Raji (cell line): ENCODE results near the gene EMID1.

ENCODE experiments used
- POLR2A ChIP-seq: IDR thresholded peaks from 2 replicates; pipeline ENCODE4 v1.6.1; 2011; ENCODE audit warnings: low read depth, low read length, control low read depth; ENCODE audit not compliant: insufficient read depth

The EMID1 gene

DNA sequence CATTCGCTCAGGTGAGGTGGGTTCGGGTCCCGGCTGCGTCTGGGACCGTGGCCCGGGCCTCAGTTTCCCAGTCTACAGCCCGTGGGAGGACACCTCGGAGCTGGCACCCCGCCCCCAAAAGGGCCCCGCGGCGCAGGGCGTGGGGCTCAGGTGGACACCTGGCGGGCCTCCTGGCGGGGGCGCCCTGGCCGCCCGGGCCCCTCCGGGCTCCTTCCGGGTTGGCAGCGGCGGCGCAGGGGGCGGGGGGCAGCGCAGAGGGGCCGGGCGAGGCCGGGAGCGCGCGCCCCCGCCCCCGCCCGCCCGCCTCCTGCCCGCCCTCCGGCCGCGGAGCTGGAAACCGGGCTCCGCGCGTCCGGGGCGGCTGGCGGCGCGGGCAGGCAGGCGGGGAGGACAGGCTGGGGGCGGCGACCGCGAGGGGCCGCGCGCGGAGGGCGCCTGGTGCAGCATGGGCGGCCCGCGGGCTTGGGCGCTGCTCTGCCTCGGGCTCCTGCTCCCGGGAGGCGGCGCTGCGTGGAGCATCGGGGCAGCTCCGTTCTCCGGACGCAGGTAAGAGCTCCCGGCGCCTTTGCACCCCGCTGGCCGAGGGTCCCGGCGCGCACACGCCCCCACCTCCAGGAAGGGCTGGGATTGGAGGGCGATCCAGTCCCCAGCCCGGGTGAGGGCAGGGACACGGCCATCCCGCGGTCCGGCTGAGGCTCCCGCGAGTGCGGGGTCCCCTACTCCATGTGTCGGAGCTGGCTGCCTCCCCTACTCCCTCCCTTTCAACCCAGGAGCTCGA is at the start of gene EMID1:
Gene EMID1 (plus strand): TSS at position 303 of the 778 bp plus-strand sequence. CDS start 143 bp downstream, at position 446.
- no peak for TF ChIP-seq POLR2A

DNA sequence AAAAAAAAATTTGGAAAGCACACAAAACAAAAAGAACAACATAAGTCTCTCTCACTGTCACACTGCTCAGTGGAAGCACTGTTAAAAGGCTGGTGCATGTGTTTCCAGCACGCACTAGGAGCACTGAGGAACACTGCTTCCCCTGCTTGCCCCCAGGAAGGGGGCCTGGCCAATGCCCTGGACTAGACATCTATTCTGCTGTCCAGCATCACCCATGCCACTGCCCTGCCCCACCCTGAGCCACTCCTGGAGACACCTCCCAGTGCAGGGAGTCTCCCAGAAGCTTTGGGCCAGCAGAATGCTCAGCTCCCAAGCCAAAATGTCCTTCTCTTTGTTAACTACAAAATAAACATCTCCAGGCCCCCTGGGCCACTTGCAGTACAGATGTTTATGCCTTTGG is 49.7 kb upstream of the EMID1 start:
- TF ChIP-seq POLR2A: no peak

DNA sequence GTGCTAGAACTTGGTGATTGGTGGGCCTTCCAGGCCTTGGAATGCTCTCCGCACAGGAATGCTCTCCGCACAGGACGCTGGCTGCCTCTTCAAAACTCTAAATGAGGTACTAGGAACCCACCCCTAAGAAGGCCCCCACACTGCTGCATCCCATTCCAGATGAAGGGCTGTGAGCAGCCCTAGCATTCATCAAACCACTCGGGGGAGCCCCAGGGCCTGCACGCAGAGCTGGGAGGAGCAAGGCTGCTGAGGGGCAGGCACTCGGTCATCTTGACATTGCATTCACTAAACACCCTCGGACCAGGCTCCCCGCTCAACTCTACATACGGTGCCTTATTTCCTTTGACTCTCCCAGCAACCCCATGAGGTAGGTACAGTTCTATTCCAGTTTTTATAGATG is 49.2 kb upstream of the EMID1 start:
- TF ChIP-seq POLR2A: no peak

DNA sequence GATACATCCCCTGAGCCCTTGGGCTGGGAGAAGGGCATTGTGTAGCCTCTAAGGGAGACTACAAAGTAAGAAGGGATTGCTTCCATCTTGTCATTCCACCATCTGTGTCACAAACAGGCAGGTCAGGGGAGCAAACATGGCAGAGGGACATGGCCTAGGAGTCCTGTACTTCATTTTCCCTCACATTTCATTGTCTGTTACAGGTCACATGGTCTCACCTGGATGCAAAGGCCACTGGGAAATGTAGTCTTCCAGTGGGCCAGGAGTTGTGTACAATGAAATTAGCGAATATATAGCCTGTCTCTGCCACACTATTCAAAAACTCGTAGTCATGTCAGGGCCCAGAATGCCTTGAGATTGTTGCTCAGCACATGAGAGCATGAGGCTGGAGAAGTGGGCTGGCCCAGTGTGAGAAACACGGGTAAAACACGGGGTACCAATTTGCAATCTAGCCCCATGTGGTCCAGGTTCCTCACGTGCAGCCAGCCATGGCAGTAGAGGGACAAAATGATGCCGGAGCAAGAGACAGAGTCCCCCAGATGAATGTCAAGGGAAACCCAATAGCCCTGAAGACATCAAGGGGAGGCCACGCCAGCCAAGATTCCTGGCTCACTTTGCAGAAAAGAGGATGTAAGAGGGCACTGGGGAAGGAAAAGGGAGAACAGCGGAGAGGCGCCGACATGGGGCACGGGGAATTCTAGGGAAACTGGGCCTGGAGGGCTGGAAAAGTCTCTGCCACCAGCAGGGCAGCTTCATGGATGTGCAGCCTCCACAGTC is 47.7 kb upstream of the EMID1 start:
- TF ChIP-seq POLR2A: no peak

DNA sequence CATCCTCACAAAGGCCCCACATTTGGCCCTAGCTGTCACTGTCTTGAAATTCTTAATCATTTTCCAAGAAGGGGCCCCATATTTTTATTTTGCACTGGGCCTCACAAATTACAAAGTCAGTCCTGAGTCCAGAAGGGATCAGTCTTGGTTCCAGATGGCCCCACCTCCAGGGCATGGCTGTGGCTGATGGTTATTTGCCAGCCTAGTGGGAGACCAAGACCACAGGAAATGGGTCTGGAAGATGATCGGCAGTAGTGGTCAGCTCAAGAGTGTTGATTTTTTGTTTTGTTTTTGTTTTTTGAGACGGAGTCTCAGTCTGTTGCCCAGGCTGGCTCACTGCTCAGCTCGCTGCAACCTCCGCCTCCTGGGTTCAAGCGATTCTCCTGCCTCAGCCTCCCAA is 47.1 kb upstream of the EMID1 start:
- TF ChIP-seq POLR2A: no peak

DNA sequence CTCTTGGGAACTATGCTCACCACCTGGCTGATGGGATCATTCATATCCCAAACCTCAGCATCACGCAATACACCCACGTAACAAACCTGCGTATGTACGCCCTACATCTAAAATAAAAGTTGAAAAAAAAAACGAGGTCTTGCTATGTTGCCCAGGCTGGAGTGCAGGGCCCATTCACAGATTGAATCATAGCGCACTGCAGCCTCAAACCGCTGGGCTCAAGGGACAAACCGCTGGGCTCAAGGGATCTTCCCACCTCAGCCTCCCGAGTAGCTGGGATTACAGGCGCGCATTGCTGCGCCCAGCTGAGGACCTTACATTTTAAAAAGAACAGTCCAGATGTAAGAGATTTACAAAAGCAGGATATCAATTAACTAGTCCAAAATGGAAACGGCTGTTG is 41.9 kb upstream of the EMID1 start:
- no peak for TF ChIP-seq POLR2A

DNA sequence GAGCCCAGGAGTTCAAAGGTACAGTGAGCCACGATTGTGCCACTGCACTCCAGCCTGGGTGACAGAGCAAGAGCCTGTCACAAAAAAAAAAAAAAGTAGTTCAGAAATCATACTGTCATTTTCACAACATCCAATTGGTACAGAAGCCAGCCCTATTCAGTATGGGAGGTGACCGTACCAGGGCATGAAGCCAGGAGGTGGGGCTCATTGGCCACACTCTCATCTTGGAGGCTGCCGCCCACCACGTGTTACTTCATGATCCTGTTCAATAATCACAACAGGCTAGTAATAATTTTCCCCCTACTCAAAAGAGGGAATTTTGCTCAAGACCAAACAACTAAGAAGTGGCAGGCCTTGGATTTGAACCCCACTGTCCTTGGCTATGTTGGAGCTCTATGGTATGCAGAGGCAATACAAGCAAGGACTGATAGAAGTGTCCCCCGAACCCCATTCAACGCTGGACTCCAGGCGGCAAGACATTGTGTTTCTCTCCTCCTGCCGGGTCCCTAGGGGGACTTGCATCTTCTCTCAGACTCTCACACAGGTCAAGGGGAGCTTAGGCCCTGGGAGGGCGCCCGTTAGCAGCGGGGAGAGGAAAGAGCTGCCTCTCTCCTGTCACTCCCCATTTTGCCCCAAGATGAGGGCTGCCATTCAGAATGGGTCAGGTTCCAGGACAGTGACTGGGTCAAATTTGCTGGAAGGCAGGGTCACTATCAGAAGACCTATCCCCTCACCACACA is 40.2 kb upstream of the EMID1 start:
- TF ChIP-seq POLR2A: no peak

DNA sequence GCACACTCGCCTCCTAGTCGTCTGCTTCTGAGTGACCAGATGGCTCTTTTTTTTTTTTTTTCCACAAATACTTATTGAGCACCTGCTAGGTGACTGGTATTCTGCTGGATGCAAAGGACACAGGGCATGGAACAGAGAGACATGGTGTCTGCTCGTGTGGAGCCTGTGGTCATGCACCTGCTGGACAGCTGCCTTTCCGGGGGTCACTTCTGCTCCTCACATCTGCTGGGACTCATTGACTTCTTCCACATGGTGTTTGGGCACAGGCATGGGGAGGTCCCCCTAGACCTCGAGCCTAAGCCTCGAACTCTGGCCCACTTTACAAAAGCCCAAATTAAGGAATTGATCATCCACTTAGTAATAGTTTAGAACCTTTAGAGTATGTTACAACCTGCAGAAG is 39.5 kb upstream of the EMID1 start:
- no peak for TF ChIP-seq POLR2A

DNA sequence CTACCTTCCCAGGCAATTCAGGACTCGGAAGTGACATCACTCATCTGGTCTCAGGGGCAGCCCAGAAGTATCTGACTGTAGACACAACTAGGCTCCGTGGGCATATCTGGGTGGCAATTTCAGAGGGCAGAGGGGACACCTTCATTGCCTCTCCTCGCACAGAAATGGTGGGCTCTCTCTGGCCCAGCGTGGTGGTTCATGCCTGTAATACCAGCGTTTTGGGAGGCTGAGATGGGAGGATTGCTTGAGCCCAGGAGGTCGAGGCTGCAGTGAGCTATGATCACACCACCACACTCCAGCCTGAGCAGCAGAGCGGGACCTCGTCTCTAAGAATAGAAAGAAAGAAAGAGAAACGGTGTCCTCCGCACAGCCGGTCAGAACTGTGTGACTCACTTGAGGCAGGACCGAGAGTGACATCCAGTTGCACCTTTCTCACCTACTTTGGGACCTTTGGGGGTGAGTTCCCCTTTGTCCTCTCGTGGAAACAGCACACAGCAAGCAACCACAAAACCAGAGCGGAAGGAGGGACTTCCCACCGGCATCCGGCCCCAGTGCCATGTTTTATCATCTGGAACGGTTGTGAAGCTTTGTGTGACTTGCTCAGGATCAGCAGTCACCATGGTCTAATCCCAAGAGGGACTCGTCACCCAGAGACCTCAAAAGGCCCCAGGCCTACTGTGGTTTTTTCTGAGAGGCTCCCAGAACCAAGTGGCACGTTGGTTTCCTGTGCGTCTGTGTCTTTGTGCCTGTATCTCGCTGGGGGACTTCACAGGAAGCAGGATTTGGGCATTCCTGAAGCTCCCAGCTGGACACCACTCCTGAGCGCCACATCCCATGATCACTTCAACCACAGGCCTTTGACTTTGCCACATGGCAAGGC is 38.4 kb upstream of the EMID1 start:
- no peak for TF ChIP-seq POLR2A

DNA sequence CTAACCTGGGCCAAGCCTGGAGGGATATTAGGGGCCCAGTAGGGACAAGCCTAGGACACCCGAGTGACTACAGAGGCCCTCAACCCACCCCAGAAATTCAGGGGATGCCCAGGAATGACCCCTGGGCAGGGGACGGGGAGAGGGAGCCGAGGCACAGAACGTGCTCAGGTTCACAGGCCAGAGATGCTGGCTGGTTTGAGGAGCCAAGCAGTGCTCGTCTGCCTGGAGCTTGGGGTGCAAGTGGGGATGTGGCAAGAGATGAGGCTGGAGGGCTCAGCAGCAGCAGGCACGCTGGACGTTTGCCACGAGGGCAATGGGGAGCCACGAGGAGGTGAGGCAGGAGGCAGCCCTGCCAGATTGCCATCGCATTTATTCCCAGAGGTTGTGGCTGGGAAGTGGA is 34.0 kb upstream of the EMID1 start:
- TF ChIP-seq POLR2A: no peak

DNA sequence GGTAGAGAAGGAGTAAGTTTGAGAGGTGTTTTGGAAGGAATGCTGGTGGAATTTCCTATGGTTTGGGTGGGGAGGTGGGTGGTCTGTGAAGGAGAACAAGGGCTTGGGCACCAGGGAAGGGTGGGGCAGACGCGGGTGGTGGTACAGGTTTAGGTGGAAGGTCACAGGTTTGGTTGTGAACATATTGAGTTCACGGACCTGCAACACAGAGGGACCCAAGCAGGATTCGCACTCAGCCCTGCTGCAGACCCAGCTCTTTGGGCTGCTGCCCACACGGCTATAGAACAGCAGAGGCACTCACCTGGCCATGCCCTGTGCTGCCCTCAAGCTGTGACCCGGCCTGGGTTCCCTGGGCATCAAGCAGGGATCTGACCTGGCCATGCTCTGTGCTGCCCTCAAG is 33.5 kb upstream of the EMID1 start:
- no peak for TF ChIP-seq POLR2A

DNA sequence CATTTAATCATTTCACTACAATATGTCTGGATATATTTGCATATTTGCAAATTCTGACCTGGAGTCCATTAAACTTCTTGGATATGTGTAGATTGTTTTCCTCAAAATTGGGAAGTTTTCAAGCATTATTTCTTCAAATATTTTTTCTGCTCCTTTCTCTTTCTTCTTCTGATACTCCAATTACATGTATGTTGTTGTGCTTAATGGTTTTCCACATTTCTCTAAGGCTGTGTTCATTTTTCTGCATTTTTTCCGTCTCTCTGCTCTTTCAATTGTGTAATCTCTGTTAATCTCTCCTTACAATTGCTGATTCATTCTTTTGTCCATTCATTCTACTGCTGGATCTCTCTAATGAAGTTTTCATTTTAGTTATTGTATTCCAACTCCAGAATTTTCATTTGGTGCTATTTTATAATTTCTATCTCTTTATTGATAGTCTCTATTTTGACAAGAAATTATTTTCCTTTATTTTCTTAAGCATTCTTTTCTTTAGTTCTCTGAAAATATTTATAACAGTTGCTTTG is 30.3 kb upstream of the EMID1 start:
- TF ChIP-seq POLR2A: no peak

DNA sequence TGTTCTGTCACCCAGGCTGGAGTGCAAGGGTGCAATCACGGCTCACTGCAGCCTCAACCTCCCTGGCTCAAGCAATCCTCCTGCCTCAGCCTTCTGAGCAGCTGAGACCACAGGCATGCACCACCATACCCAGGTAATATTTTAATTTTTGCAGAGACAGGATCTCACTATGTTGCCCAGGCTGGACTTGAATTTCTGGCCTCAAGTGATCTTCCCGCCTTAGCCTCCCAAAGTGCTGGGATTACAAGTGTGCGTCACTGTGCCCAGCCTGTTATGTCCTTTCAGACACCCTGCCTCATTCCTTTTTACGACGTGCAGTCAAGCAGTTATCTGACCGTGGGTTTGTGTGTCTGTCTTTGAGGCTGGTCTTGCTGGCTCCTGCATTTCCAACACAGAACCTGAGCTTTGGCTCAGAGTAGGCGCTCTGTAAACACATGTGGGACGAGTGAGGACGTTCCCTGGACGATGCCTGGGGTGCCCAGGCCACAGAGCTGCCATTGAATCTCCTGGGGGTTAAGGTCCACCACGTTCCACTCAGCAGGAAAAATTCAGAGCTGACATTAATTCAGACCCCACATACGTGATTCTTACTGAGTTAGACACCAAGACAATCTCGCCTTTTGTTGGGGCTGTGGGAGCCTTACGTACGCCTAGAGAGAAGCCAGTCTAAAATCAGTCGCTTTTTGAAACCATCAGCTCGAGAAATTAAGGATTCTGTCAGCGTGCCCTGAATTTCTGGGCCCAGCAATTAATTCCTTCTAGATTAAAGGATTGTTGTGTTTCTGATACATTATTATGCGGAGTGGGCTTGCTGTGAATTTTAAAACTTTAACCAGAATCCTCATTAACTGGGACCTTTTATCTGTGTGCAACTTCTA is 21.5 kb upstream of the EMID1 start:
- no peak for TF ChIP-seq POLR2A
